Fibroblast of skin of left biceps (primary cell): ENCODE data around the gene SH3BP5.

ENCODE experiments used
- DNase-seq, 2 experiments: peaks; one replicate each; pipeline ENCODE4 v3.0.0-alpha.2; 2013; ENCODE audit warnings: low read depth in 2 of 2

Gene SH3BP5

GRCh38 chr3:15276028-15276724 lies 56.2 kb downstream of the SH3BP5 start:
- DNase-seq: no peak

DNA sequence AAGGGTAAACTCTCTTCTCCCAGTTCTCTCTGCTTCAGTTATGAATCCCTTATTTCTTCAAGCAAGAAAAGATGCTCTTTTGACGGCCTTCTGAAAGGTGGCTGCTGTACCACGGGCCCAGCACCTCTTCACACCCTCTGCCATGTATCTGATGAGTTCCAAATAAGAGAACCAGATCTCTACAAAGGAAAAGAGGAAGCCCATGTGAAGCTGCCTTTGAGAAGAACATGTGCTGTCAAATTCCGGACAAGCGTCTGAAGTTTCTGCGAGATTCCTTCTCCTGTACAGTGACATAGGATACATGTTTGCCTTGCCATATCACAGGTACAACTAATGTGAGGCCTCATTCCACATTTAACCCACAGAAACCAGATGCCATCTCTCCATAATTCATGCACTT lies 59.2 kb downstream of the SH3BP5 start:
- no peak for DNase-seq

- no peak for DNase-seq
Observed at GRCh38 chr3:15272426-15273196, 59.8 kb downstream of the SH3BP5 start.

DNA sequence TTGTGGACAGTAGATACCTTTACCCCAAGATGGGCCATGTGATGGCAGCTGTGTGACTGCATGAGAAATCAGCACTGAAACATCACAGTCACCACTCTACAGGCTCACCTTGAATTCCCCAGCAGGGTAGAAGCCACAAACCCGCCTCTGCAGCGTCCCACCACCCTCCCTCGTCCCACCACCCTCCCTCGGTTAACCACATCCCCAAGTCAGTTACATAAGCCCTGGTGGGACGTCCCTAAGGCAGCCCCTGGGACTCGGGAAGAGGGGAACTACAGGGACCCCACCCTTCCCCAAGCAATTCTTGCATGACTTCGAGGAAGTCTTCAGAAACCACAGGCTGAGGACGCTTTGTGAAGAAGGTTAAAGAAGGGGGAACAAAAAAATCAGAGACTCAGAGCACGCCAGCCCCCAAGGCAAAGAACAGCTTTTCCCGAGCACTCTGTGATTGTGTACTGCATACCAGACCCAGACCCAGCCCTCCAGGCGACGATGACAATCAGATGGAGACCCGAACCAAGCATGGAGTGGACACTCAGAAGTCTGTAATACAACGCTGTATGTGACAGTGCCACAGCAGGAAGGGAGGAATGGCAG lies 60.5 kb downstream of the SH3BP5 start:
- DNase-seq: no peak

GRCh38 chr3:15271030-15271429 lies 61.4 kb downstream of the SH3BP5 start:
- no peak for DNase-seq

- peak; percentile 83 to 84 for DNase-seq
Observed at GRCh38 chr3:15269091-15269989, 63.0 kb downstream of the SH3BP5 start.

DNA sequence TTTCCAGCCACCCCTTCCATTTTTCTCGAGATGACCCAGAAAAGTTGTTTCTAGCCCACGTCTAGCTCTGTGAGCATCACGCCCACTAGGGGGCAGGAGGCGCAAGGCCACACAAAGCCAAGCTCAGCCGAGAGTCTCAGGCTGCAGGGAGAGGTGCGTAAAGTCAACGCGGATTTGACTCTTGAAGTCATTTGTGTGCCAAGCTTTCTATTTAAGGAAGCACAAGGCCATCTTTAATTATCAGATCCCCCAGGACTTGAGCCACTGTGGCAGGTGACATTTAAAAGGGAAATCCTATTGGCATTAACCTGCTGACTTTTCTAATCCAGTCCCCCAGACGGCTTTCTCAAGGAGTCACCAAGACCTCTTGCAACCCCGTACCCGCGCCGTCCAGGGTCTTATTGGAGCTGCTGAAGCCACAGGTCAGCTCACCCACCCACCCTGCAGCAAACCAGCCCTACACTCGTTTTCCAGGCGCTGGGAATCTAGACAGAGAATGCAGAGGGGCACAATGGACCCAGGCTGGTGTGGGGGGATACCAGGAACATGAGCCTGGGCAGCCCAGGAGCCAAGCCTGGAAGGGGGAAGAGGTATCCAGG lies 64.3 kb downstream of the SH3BP5 start:
- peak; percentile 43 to 60 for DNase-seq

DNA sequence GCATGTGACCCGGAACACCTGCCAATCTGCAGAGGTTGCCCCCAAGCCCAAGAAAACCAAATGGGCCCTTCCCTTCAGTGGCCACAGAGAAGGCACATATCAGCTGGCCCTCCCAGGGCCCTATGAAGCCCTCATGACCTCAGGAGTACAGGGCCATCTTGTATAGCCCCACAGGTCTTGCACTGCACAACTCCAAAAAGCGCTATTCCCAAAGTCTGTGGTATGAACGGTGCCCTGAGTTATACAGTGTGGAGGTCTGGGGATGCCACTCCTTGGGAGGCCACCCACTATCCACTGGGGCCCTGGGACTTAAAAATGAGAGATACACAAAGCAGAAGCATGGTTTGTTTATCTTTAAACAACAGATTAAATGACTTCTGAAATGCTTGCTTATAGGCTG lies 64.9 kb downstream of the SH3BP5 start:
- DNase-seq: no peak

DNA sequence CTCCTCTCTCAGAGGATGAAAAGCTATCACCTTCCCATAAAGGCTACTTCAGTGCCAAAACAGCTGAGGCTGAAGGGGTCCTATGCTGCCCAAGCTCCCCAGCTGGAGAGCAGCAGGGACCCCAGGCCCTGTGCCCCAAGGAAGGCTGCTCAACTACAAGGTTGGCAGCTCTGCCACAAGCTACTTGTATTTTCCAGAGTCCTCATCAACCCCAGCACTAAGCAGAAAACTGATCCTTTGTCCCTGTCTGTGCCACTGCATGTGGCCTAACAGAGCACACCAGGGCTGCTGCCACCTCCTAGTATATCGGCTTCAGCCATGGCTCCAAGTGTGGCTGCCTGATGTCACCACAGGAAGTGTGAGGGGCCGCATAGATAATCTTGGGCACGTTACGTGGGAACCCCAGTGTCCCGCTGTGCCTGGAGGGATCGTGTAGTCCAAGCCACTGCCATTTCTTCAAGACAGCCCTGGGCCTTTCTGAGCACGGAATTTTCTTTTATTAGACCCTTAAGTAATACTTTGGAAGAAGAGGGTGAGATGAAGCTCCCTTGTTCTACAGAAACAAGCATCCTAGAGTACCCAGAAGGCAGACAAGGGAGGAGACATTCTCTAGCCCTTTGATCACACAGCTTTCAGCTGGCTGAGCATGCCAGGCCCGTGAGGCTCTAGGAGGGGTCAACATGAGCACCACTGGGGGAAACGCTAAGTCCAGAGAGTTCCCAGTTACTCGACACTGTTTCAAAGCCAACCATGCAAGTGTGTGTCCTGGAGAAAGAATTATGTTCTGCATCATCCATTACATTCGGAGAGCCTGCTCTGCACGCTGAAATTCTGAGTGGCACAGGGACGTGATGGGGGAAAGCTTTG lies 65.6 kb downstream of the SH3BP5 start:
- no peak for DNase-seq

GRCh38 chr3:15265655-15266509 lies 66.5 kb downstream of the SH3BP5 start:
- DNase-seq: no peak

DNA sequence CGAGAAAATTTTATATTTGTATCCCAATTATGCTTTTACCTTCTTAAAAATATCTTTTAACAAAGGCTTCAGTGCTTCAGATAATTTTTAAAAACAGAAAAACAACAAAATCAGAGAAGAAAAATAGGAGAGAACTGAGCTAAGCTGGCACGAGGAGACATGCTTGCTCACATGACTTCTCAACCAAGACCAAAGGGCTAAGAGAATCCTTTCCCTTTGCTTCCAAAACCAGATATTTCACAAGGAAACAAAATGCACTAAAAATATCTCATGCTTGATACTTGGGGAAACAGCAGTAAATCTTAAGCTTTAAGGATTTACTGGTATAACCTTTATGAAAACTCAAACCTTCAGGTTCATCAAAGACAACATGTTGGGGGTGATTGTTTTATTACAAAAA lies 67.9 kb downstream of the SH3BP5 start:
- no peak for DNase-seq

DNA sequence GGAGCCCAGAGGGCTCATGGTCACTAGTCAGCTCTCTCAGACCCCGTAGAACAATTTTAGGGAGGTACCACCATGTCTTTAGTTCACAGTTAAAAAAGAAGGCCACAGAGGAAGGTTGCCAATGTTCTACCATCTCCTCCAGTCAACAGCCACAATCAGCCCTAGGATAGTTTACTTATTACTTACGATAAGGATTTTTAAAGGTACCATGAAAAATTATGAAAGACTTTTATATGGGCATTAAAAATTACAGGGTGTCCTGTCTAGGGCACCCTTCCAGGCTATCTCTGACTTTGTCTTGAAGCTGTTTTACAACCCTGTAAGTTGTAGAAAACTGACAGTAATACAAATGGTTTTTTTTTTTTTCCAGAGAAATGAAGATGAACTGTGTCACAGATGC lies 68.5 kb downstream of the SH3BP5 start:
- DNase-seq: no peak

- DNase-seq: no peak
Observed at GRCh38 chr3:15263120-15263519, 69.3 kb downstream of the SH3BP5 start.

- no peak for DNase-seq
Observed at GRCh38 chr3:15262021-15262420, 70.4 kb downstream of the SH3BP5 start.

DNA sequence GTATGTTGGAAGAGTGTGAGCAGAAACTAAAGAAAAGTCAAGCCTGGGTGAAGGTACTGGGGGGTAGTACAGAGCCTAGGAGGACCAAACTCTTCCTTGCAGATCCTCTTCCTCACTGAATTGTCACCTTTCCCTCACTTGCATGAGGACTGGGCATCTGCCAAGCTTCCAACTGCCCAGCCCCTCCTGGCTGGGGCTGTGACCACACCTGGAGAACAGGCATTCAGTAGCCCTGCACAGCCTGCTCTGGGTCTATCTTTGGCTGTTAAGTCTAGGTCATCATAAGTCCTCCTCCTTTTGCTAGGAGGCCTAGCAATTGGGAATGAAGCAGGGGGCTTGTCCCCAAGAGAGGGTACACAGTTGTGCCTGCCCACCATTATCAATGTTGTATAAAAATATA lies 71.1 kb downstream of the SH3BP5 start:
- DNase-seq: no peak

DNA sequence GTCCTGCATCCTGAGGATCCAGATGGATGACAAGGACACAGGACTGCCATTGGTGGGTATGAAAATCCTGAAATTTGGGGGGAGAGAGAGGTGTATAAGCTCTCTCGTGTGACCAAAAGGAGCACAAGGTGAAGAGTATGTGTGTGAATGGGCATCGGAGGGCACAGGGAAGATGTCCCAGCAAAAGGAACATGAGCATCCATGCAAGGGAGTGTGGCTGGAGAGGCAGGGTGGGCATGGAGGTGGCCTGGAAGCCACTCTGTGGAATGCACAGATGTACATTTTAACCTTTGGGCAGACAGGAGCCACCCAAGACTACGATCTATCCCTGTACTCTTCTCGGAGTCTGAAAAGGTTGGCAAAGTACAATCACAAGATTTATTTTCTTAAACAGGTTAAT lies 71.9 kb downstream of the SH3BP5 start:
- DNase-seq: no peak

DNA sequence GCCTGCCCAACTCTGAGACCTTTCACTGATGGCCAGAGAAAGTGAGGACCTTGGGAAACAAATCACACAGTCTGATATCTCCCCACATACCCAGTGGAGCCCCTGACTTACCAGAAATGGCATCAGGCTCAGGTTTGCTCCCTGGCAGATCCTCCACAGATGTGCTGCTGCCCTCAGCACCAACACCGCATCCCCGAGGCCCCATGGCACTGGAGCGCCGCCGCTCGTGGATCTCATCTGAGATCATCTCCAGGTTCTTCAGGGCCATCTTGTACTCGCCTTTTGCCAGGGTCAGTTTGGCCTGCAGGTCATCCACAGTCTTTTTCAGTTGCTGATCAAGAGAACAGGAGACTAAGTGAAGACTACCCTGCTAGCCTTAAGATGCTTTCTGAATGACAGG lies 73.7 kb downstream of the SH3BP5 start:
- DNase-seq: no peak

DNA sequence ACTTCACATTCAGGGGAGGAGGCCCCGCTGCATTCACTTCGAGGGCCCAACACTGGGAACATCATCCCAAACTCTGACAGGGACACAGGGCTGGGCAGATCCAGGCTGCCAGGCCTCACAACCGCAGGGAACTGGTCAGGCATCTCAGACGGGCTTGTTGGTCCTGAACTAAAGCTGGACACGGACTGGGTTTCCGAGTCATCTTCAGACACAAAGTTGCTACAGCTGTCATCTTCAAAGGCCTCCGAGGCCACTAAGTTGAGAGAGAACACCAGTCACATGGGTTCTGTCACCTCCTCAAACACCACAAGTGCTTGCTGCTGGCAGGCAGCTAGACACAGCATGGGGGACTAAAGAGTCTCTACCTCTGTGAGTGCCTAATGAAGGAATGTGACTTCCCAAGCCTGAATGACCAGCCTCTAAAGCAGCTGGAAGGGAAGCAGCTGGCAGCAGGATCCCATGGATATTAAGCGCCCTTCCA lies 75.5 kb downstream of the SH3BP5 start:
- no peak for DNase-seq

GRCh38 chr3:15255215-15255614 lies 77.2 kb downstream of the SH3BP5 start:
- no peak for DNase-seq
